Stimulated activated CD4-positive, alpha-beta T cell treated with anti-CD3 and anti-CD28 coated beads, TNF-alpha, amount 100 ng/mL, for 48 hours (primary cell): ENCODE measurements around the gene TUBB1.
"Not testable (repeated sequence)": the region's sequence is repeated elsewhere in the genome, so short reads cannot be mapped to it uniquely, and the experiment has no call there.

Experiments used
- DNase-seq, 3 donors: peaks; one replicate each; pipeline ENCODE4 v3.0.0-alpha.2; 2020; ENCODE audit warnings: low read depth in 3 of 3

Gene TUBB1

DNA sequence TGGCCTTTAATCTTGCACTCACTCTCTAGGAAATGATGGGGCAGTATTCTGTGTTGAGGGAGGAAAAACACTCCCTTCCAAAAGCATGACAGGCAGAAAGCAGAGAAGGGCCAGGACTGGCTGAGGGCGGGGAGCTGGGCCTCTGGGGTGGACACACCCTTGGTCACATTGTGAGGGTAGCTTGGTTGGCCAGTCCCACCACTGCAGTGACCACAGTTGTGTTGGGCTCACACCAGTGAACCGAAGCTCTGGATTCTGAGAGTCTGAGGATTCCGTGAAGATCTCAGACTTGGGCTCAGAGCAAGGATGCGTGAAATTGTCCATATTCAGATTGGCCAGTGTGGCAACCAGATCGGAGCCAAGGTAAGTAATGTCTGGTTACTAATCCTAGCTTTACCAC is at the start of gene TUBB1:
TUBB1 (plus strand) TSS at position 213 of the 400 bp plus-strand sequence; CDS start at position 307, 94 bp downstream.
- no peak for DNase-seq

DNA sequence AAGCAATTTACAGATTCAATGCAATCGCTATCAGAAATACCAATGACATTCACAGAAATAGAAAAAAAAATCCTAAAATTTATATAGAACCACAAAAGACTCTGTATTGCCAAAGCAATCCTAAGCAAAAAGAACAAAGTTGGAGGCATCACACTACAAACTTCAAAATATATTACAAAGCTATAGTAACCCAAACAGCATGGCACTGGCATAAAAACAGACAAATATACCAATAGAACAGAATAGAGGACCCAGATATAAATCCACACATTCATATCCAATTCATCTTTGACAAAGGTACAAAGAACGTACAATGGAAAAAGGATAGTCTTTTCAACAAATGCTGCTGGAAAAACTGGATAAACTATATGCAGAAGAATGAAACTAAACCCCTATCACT is 49.8 kb upstream of the TUBB1 start:
- no peak for DNase-seq

DNA sequence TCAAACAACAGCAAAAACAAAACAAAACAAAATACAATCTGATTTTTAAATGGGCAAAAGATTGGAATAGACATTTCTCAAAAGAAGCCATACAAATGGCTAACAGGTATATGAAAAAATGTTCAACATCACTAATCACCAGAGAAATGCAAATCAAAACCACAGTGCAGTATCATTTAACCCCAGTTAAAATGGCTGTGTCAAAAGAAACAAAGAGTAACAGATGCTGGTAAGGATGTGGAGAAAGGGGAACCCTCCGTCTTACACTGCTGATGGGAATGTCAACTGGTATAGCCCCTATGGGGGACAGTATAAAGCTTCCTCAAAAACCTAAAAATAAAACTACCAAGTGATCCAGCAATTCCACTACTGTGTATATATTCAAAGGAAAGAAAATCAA is 49.1 kb upstream of the TUBB1 start:
- no peak for DNase-seq

DNA sequence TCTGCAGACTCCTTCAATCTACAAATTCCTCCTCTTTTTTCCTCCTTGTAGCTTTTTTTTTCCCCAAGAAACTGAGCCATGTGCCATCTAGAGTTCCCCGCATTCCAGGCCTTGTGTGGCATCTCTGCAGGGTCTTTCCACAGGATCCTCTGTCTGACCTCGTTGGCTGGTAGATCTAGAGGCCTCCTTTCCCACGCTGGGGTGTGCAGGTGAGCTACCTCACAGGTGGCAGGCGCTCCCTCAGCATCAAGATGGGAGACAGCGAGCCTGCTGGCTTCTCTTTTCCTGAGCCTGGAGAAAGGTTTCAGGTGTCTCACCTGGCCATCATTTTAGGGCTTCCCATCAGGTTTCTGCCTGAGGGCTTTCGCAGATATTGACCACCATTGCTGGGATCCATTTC is 47.8 kb upstream of the TUBB1 start:
- no peak for DNase-seq

DNA sequence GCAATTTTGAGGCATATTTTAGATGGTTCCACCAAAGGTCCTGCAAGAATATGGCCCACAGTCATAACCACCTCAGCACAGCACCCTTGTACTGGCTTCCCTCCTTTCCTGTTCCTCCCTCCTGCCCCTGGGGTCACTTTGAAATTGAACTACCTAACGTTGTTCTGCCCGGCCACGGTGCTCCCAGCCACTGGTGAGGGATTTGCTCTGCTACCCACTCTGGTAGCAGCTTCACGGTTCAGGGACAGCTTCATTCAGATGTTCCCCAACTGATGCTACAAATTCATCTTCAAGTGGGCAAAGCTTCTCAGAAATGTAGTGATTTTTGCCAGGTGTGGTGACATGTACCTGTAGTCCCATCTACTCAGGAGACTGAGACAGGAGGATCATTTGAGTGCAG is 46.0 kb upstream of the TUBB1 start:
- DNase-seq = no peak

DNA sequence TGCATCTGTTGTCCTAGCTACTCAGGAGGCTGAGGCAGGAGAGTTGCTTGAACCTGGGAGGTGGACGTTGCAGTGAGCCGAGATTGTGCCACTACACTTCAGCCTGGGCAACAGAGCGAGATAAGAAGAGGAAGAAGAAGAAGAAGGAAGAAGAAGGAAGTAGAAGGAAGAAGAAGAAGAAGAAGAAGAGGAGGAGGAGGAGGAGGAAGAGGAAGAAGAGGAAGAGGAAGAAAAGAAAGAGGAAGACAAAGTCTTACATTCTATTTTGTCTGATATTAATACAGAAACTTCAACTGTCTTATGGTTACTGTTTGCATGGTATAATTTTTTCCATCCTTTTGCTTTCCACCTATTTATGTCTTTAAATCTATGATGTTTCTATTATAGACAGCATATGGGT is 45.4 kb upstream of the TUBB1 start:
- no peak for DNase-seq

DNA sequence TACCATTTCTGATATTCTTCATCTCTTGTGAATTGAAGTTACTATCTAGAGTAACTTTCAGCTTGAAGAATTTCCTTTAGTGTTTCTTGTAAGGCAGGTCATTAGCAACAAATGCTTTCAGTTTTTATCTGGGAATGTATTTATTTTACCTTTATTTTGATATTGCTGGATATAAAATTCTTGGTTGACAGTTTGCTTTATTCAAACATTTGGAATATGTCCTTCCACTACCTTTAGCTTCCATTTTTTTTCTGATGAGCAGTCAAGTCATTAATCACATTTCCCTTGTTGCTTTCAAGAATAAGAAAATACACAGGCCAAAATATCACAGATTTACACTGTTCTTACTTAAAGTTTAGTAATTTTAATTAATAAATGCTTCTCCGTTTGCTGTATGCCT is 43.9 kb upstream of the TUBB1 start:
- no peak for DNase-seq

DNA sequence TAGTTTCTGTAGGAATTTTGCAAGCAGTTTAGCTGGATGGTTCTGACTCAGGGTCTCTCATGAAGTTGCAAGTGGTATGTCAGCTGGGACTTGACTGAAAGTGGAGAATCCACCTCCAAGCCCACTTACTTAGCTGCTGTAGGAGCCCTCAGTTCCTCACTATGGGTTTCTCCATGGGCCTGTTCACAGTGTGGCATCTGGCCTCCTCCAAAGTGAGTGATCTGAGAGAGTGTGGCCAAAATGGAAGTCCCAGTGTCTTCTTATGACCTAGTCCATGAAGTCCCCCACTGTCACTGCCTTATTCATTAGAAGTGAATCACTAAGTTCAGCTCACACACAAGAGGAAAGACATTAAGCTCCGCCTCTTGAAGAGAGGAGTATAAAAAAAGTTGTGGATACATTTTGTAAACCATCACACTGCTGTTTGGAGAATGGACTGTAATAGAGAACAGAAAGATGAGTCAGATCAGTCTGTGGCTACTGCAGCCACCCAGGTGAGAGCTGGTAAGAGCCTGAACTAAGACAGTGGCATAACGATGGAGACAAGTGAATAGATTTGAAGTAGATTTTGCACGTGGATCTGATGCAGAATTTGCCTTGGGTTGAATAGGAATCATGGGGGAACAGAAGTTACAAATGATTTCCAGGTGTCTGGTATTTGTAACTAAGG is 43.0 kb upstream of the TUBB1 start:
- no peak for DNase-seq

DNA sequence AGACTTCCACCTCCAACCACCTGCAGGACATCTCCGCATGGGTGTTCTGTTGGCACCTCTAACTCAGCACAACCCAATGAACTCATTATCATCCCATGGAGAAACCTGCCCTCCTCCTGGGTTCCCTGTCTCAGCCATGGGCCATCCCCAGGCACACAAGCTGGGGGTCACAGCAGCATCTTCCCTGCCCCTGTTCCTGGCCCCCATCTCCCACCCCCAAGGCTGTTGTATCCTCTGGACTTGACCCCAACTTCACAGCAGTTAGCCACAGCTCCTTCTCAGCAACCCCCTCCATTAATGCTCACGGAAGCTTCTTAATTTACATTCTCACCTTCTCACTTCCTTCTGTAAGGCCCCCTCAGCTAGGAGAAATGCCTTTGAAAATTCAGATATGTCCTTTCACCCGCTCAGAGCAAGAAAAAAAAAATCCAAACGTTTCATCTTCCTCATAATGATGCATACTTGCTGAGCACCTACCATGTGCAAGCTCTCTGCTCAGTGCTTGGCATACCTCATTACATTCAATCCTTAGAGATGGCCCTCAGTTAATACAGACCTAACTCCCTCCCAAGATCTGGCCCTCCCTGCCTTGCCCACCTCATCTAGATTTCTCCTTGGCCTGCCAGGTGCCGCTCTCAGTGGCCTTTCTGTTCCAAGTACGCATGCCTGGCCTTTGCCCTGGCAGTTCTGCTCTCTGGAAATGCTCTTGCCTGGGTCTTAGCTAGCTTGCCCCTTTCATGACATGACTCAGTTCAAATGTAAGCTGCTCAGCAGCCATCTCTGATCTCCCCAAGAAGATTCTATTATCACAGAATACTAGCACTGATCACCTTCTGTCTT is 40.7 kb upstream of the TUBB1 start:
- no peak for DNase-seq

DNA sequence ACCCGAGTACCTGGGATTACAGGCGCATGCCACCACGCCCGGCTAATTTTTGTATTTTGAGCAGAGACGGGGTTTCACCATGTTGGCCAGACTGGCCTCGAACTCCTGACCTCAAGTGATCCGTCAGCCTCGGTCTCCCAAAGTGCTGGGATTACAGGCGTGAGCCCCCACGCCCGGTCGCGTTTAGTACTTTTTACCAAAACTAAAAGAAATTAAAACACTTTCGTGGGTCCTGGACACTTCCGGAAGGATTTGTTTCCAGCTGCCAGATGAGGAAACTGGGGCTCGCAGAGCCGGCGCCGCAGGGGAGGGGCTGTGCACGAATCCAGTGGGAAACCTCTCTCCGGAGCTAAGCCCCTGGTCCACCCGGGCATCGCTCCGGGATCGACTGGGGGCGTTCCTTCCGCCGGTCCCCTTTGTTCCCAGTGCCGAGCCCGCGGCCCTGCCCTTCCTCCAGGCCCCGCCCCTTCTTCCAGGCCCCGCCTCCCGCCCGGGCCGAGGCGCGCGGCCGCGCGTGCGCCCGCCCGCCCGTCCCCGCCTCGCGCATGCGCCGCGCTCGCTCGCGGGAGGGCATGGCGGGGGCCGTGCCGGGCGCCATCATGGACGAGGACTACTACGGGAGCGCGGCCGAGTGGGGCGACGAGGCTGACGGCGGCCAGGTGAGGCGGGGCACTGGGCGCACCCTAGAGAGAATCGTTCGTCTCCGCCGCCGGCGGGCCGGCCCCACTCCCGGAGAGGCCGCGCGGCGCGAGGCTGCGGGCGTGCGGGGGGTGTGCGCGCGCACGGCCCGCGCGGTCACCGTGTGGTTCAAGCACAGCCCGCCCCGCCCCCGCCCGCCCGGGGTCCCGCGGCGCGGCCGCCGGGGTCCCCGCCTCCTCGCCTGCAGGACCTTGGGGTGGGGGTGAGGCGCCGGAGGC is 38.3 kb upstream of the TUBB1 start, which contains the start of gene NELFCD:
NELFCD (plus strand) TSS at position 546 of the 917 bp plus-strand sequence; CDS start at position 600, 54 bp downstream.
- DNase-seq = peak; percentile 75 to 94 (median 80)

DNA sequence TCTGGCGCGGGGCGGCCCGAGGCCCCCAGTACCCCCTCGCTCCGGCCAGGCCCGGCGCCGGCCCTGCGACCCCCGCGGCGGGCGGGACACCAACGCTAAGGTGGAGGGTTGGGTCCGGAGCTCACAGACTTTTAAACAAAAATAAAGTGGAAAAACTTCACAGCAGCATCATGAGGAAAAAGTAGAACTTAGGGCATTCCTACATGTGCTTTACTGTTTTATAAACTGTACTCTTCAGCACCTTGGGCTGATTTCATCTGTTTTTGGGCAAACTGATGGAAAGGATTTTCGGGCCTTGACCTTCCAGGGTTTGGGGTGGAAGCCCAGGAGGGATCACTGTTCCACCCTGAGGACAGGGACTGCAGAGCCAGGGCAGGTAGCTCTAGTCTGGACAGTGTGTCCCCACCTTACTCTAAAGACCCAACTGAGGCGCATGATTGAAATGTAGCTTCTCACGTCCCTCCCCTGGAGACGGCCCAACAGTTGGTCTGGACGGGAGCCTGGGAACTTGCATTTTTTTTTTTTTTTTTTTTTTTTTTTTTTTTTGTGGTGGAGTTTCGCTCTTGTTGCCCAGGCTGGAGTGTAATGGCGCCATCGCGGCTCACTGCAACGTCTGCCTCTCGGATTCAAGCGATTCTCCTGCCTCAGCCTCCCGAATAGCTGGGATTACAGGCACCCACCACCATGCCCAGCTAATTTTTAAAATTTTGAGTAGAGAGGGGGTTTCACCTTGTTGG is 37.4 kb upstream of the TUBB1 start:
- no peak for DNase-seq

DNA sequence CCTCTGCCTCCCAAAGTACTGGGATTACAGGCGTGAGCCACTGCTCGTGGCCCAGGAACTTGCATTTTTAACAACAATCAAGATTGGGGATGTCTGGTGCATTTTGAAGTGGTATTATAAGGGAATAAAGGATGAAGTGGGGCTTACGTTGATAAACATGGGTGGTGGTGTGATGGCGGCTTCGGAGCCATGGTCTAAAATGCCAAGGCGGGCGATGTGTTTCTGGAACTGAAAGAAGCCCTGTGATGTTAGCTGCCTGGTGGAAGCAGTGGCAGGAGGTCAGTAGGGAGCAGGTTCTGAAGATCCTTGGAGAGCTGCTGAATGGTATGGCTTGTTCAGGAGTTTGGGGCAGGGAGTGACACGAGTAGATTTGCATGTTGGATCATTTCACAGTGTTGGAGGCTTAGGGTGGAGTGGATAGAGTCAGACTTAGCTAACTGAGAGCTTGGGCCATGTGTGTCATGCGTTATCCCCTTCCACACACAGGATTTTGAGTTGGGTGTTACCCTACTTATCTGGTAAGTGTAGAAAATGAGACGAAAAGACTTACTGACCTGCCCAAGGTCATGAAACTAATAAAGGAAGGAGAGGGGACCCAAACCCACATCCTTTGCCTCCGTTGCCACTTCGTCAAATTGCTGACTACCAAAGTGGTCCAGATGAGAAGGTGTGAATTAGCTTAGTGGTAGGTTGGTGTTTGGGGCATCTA is 36.7 kb upstream of the TUBB1 start:
- DNase-seq = no peak

DNA sequence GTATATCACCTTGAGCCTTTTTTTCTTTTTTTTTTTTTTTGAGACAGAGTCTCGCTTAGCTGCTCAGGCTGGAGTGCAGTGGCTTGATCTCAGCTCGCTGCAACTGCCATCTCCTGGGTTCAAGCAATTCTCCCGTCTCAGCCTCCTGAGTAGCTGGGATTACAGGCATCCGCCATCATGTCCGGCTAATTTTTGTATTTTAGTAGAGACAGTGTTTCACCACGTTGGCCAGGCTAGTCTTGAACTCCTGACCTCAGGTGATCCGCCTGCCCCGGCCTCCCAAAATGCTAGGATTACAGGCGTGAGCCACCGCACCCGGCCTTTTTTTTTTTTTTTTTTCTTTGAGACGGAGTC is 36.1 kb upstream of the TUBB1 start:
- DNase-seq = not testable (repeated sequence)

DNA sequence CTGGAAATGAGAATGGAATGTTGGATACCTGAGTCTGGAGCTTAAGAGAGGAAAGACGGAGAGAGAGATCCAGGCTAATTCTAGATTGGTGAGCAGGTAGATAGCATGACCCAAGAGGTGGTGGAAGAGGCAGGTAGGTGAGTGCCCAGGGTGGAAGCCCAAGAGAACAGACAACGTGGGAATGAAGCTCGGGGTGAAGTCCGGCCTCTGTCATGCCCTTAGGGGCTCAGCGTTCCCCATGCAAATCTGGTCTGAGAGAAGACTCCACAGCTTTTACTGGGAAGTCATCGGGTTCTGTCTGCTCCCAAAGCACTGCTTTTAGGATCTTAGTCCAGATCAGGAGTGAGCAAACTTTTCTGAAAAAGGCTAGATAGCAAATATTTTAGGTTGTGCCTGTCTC is 34.5 kb upstream of the TUBB1 start:
- DNase-seq = no peak

DNA sequence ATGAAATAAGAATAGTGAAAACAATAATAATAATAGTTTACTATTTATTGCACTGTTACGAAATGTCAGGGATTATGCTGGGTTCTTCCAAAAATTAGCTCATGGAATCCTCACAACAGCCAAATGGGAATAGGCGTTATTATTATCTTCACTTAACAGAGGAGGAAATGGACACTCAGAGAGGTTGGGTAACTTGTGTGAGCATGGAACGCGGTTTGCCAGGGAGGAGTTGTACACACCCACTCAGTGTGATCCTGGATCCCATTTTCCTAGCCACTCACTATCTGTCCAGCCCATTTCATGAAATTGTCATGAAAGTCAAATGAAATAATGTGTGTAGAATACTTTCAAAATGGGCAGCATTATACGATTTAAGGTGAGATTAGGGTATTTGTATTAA is 33.6 kb upstream of the TUBB1 start:
- DNase-seq = no peak

DNA sequence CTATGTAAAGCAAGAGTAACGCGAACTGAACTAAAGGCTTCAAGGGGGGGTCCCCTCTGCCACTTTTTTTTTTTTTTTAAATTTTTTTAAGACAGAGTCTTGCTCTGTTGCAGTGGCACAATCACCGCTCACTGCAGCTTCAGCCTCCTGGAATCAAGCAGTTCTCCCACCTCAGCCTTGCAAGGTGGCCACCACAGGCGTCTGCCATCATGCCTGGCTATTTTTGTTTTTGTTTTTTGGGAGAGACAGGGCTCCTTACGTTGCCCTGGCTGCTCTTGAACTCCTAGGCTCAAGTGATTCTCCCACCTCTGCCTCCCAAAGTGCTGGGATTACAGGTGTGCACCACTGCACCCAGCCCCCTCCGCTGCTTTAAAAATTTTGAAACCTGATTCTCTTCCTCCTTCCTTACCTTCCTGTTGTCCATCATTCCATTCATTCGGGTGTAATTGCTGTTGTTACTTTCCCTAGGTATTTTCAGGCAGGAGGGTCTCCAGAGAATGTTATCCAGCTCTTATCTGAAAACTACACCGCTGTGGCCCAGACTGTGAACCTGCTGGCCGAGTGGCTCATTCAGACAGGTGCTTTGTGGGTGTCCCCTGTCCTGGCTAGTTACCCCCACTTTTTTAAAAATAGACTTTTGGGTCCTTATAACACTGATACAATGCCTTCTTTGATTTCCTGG is 32.8 kb upstream of the TUBB1 start:
- no peak for DNase-seq

DNA sequence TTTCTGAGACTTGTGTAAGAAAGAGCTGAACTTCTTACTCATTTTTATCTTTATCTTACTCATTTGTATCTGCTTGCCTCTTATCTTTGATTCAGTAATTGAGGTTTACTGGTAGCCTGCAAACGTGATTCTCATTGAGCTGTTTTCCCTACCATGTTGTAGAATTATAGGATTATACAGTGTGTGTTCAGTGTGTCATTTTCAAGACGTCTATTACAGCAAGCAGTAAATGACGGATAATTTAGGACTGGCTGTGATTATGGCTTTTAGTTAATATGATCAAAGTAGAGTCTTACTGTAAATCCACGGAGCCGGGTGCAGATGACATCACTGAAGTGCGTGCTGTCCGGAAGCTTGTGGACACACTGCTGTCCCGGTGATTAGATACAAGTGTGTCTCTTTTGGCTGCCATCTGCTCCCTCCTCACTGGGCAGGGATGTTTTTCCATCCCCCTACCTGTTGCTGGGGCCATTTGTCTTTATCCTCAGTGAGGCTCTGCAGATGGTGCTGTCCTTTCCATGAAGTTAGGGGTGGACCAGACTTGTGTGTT is 32.2 kb upstream of the TUBB1 start:
- no peak for DNase-seq

DNA sequence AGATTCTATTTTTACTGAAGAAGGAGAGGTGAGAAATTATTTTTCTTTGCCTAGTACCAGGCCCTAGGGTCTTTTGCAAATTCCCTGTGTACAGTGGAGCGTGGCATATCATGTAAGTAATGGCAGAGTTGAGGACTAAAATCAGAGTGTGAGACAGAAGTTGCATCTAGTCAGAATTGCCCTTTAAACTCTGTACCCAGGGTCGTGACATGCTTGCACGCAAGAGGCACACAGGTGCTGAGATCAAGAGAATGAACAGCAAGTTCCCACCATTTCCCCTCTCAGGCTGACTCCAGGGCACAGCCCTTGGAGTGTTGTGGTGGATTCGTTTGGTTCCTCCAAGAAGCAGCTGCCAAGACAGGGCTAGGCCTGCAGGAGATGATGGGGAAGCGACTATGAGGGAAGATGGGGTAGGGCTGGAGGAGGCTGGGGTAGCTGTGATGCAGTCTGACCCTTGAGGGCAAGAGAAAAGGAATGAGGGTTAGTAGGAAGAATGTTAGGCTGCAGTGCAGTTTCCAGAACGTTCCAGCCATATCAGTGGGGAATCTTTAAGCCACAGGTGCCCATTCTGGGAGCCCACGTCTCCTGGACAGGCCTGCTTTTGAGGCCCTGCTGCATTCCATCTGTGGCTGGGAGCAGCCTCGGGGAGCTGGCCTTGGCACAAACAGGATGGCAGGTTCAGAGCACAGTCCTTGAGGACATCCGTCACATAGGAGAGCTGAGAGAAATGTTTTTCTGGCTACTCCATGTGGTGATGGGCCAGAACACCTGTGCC is 31.3 kb upstream of the TUBB1 start:
- DNase-seq = no peak

DNA sequence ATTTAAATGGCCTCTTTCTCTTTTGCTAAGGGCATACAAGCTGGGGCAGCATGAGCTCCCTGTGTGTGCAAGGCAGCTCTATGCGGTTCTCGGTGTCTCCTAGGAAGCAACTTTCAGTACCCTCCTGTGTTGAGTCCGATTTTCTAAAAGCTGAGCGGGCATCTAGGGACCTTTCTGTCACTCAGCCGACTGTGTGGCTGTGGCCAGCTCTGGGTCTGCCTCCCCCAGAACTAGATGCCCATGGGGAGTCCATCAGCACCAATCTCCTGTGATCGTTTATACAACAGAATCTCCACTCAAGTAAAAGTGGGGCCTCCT is 30.7 kb upstream of the TUBB1 start:
- DNase-seq = no peak
